CD1c-positive myeloid dendritic cell (primary cell): ENCODE data around the gene FRMD1.

Experiments used
- DNase-seq: peaks from one replicate; pipeline ENCODE4 v3.0.0-alpha.2; 2016; ENCODE audit errors: extremely low spot score

Gene FRMD1

DNA sequence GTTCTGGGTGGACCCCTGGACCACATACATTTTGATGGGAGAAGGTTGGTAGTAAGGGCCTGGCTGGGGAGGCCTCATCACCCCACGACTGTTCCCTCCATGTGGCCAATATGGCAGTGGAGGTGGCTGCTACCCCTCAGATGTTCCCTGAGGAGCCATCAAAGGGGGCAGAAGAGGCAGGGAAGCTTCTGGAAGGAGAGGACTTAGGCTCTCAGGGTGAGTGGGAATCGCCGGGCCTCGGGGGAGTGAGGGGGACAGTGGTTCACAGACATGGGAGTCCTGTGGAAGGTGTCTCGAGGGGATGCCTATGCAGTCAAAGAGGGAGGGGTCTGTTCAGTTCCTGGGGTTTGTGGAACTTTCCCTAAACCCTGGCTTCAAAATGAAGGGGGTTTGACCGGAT lies 32.9 kb upstream of the FRMD1 start:
- no peak for DNase-seq

DNA sequence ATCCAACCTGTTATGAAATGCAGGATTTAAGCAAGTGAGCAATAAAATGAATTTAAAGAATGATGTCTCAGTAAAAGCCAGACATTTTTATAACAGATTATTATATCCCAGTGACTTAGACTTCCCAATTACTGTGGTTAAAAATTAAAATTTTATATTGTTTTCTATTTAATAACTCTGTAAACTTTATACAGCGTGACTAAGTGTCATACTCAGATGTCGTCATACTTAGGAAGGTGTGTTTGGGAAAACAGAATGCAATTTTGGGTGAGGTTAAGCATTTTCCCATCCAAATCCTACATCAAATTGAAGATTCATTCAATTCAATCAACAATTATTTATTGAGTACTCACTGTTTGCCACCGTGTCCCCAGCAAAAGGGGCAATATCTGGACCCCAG lies 31.4 kb upstream of the FRMD1 start:
- DNase-seq, result no peak

DNA sequence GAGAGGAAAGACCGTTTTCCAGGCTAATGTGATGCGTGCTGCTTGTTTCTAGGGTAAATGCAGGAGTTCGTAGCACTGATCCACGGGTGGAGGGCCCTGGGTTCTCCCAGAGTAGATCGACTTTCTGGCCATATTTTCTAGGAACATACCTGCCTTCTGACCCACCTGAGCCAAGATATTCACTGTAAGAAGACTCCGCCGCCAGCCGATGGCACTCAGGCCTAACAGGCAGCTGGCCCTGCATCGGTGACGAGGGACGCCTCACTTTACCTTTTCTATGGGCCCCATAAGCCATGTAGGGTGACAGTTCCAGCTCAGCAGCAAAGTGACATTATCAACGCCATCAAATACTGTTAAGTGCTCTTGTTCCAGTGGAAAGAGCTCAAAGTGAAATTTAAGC lies 30.2 kb upstream of the FRMD1 start:
- no peak for DNase-seq

DNA sequence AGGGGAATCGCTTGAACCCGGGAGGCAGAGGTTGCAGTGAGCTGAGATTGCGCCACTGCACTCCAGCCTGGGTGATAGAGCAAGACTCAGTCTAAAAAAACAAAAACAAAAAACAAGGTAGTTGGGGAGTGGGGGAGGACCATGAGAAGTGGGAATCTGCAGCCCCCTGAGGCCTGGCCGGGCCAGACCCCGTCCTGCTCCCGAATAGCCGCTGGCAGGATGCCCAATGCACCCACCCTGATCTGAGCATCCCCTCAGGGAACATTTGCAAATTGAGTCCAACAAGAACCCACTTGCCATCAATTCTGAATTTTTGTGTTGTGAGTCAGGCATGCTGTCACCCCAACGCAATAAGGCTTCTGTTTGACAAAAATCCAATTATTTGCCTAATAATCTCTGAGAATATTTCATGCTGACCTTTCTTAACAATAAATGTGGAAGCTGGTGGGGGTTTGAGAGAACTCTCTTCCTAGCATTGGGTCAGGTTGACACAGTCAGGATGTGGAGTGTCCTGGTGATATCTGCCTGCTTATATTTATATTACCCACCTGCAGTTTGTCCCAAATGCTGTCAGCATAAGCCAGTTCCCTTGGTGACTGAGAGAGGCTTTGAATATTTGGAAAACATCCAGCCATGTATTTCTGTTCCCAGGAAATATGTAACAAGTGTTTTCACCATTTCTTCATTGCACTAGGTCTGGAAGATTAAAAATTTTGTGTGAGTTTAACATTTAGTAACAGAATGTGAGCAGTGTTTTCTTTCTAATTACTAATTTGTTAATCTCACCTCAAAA lies 28.4 kb upstream of the FRMD1 start:
- no peak for DNase-seq

DNA sequence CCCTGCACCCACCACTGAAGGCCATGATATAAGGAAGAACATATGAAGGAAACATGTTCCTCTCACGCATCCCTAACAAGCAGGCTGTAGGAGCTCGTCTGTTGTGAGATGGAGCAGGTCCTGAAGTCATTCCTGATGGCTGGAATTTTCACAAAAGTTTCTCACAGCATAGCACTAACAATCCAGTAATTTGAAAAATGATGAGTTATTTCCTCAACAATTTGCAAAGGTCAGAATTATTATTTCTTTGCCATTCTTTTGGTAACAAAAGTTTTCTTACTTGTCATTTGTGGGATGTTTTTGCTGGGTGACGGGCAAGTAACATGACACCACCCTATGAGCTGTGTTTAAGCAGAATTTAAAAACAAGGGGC lies 27.6 kb upstream of the FRMD1 start:
- no peak for DNase-seq

DNA sequence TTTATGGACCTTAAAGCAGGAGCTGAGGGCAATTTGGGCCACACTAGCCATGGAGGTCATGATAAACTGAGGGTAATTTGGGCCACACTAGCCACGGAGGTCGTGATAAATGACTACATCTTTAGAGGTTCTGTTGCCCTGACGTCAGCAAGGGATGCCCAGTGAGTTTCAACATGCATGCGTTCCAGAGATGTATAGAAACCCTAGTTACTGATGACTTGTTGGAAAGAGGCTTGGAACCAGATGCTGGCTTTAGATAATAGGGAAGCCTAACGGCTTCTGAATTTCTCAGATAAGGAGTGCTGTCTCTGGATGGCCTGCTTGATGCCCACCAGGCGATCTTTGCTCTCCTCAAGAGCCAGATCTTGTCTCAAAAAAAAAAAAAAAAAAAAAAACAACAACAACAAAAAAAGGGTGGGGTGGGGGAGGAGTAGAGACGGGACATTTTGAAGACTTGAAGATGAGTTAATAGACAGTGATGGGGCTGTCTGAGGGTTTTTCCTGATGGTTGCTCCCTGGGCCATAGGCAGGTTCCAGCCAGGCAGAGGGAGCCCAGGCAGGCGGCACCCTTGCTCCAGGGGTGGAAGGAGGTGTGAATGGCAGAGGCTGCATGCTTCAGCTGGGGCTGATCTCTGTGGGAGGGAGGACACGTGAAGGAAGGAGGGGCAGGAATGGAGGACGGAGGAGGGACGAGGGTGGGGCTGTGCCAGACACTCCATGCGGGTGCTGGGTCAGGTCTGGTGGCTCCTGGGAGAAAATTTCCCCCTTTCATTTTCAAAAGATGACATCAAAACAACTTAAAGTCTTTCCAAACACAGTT lies 27.0 kb upstream of the FRMD1 start:
- no peak for DNase-seq

DNA sequence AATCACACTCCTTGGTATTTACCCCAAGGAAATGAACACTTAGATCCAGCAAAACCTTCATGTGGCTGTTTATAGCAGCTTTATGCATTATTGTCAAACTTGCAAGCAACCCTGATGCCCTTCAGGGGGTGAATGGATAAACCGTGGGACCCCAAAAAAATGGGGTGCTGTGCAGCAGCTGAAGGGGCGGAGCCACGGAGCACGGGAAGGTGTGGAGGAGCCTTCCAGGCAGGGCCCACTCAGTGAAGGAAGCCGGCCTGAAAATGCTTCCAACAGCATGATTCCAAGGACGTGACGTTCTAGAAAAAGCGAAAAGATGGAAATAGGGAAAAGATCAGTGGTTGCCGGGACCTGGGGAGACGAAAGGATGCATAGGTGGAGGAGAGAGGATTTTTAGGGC lies 25.6 kb upstream of the FRMD1 start:
- DNase-seq, result no peak

DNA sequence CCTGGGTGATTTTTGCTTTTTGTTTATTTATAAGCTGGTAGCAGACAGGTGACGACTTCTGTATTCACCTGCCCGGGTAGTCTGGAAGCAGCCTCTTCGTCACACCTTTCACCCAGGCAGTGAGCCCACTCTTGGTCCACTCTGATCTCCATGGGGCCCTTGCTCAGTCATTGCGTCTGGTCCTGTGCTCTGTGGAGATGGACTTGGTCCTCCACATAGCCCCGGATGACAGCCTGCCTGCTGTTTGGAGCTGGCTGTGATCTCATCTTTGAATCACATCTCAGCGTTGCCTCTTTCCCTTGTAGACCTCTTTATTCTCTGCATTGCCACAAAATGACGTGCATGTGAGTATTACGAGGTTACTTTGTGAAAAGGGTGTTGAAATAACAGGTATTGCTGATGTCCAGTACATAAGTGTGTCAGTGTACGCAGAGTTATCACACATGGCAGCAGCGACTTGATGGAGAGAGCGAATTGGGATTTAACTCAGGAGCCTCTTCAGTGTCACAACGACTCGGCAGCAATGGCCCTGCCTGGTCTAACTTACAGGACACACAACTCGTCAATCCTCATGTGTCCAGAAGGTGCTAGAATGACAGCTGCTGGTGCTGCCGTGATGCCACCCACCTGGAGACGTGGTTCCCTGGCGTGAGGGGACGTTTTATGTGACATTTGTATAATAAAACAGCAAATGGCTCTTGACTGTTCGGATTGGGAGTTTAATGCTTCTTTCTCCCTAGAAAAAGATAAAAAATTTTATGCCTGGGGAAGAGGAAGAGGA lies 24.2 kb upstream of the FRMD1 start:
- no peak for DNase-seq

DNA sequence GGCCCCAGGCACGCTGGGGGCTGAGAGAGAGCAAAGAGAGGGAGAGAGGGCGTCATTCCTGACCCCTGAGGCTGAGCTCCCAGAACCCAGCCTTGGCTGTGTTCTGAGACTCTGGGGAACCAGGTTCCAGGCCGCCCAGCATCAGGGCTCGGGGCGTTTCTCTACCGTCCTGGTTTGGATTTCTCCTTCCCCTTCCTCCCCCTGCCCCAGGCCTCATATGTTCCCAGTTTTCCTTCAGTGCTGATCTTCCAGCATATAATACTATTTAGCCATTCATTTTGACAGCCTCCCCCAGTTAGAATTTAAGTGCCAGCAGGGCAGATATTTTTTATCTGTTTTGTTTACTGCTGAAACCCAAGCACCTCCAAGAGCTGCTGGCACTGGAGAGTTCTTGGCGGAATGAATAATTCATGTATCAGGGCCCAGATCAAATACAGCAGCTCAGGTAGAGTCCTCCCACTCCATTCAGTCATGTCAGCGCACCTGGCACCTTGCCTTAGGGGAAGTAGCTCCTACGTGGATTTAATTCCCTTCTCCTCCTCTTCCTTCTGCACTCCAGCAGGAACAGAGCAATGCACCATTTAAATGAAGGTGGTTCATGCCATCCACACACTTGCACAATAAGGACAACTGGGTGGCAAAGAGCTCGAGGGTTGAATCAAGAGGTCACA lies 23.4 kb upstream of the FRMD1 start:
- no peak for DNase-seq

DNA sequence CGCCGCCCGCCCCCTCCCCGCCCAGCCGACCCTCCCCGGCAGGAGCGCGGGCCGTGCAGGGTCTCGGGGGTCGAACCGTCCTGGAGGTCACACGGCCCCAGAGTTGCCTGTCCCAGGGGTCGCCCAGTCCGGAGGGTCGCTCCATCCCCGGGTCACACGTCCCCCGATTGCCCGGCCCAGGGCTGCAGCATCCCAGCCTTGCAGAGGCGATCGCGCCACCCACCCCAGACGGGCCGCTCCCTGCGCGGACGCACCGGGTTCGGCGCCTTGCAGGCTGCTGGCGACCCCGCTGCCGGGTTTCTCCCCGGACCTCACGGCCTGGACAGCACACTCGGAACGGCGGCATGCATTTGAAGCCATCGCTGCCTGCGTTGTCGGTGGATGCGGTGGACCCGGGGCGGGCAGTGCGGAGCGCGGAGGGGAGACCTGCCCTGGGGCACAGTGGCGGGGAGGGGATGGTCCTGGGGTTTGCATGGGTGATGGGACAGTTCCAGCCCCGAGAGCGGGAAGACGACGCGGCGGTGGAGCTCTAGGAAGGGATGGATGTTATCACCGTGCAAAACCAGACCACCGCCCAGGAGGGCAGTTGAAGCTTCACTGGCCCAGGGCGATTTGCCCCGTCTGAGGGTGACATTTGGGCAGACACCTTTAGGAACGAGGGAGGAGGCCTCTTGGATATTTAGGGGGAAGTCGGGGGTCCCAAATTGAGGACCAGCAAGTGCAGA lies 22.7 kb upstream of the FRMD1 start:
- no peak for DNase-seq

DNA sequence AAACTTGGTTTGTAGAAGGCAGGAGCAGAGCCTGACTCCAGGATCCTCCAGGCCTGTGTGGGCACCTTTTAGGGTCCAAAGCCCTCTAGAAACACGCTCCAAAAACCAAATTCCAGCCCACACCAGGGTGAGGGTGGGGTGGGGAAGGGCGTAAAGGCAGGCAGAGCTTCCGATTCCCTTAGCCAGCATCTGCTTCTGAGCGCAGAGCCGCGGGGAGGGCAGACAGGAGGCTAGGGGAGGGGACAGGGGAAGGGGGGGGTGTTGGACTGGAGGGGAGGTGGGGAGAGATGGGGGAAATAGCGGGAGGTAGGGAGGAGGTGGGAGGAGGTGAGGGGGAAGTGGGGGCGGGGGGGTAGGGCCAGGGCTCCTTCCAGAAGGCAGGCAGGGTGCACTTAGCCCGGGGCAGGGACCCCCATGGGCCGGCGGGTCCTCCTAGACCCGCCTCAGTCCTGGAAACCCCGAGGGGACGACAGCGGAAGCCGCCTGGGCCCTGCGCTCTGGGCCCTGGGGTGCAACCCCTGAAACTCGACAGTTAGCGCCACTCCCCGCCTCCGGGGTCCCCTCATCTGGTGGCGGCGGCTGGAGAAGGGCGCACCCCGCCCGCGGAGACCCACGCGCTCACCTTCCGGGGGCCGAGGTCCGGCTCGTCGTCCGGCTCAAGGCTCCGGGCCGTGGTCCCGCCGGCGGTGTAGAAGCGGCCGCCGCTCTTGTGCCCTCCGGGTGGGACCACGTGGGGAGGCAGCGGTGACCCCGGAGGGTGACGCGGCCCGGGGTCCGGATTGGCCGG lies 22.0 kb upstream of the FRMD1 start:
- DNase-seq, result no peak

DNA sequence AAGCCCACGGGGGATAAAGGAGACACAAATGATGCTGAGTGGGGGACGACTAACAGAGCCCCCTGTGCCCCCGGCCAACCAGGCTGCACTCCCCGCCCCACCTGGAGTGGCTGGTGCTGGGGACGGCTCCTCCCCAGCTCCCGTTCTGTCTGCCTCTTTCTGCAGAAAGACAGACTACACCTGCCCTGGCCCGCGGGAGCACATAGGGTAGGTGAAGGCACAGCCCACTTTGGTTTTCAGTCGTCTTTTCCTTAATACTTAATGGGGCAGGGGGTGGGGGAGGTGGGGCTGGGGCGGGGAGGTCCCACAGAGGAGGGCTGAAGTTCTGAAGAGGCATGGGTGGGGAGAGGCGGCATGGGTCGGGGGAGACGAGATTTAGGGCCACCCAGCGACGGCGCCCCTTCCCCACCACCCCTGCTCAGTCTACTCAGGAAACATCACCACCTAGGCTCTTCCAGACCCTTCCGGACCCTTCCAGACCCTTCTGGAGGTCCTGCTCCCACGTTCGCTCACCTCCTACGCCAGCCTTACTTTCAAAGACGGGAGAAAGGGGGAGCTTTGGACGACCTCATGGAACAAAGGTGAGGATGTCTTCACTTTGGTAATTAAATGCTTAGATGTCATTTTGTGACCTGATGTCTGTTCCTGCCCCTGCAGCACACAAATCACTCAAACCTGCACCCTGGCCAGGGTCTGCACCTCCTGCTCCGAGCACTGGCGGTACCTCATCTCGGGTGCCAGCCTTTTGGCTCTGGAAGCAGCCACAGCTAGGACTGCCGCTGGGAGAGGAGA lies 21.2 kb upstream of the FRMD1 start:
- no peak for DNase-seq

DNA sequence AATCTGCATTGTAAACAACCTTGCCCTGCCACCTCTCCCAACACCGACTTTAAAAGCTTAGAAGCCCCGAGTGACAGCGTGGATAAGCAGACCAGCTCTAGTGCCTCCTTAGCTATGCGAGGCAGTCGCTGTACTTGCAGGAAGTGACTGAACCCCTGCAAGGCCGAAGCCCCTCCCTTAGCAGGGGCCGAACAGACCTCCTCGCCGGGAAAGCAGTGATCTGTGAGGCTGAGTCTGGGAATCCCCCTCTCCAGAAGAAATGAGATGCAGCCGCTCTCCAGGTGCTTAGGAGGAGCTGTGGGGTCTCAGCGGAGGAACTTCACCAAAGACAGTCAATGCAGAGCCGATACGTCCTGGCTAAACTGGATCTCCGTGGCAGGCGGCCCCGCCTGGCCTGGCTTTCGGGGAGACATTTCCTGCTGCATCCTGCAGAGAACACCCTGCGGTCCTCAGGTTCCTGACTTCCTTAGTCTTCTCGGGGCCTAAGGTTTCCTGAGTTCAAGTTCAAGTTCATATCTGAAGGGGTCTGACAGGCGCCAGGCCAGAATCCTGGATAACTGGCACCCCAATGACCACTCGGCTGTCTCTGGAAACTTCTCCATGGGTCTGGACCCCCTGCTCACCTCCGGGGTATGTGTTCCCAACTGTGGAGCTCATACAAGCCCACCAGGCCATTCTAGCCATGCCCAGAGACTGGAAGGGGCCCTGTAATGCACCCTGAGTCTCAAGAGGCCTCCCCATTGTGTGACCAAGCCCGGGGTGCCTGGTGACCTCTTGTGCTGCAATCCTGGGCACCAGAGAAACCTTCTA lies 20.4 kb upstream of the FRMD1 start:
- no peak for DNase-seq

DNA sequence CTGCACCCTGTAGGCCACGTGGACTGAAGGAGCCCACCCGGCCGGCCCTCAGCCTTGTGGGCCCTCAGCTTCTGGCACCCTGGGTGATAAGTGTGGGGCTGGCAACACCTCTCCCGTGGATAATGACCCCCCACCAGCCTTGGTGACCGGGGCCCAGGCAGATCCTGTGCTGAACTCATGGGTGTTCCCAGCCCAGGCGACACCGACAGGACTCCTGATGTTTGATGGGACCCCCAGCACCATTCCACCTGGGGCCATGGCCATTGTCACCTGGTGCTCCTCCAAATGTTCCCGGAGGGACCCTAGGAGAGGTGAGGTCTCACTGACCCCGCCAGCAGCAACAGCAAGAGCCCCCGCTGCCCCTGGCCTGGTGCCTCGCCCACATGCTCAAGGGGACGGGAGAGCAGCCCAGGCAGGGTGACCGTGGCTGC lies 19.4 kb upstream of the FRMD1 start:
- no peak for DNase-seq

DNA sequence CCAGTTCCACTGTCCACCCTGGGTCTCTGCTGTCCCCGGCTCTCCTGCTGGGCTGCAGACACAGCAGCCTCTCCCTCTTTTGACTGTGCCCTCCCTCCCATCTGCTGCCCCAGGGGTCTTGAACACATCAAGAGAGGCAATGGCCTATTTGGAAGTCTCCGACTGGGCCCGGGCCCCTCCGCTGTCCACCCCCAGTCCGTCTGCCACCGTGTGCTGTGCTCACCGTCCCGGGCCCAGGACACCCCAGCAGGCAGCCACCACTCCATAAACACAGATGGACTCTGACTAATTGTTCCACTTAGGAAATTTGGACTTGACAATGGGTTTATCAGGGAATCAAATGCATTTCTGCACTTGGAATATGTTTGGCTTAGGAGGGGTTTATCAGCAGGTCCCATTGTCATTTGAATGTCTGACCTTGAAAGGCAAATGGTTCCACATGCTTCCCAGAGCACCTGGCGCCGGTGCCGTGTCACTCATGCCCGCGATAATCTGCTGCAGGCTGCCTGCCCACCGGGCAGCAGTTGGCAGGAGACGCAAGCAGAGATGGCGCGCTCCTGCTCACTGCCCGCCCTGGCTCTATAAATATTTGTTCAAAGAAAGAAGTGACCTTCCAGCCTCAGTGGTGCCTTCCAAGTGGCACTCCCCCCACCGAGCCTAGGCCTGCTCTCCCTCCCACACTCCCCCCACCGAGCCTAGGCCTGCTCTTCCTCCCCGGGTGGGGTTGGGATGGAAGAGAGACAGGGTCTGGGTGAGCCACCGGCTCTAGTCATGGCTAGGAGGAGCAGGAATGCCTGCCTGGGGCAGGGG lies 18.8 kb upstream of the FRMD1 start:
- no peak for DNase-seq

DNA sequence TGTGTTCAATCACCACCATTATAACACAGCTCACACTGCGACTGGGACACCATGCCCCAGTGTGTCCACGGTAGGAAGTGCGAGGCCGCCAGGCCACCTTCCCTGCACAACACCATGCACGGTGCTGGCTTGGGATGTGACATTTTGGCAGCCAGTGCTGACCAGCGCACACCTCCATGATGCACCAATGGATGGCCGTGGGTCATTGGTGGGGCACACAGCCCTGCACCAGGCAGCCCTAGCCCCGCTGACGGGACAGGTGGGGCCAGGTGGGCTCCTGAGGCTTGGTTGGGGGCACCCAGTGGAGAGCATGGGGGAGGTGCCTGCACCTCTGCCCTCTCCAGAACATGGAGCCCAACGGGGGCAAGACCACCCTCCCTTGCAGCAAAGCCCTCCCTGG lies 18.2 kb upstream of the FRMD1 start:
- no peak for DNase-seq

DNA sequence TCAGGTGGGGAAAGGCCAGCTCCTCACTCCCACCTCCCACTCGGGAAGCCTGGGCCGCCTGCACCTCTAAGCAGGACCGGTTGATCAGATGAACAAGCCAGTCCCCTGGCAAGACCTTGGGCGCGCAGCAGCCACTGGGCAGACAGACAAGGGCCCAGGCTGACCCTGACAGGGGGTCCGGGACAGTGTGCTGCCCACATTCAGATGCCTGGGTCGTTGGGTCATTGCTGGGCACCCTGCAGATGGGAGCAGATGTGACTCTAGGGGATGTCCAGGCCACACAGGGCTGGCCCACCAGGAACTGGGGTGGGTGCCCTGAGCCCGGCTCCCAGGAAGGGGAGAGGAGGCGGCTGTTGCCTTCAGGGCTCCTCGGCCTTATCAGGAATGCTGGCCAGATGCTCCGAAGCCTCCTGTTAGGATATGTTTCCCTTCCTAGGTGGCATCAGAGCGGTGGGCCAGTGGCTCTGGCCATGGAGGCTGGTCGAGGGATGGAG lies 17.3 kb upstream of the FRMD1 start:
- no peak for DNase-seq
